ENCODE measurements around the gene PCDHGC4.

Gene PCDHGC4

DNA sequence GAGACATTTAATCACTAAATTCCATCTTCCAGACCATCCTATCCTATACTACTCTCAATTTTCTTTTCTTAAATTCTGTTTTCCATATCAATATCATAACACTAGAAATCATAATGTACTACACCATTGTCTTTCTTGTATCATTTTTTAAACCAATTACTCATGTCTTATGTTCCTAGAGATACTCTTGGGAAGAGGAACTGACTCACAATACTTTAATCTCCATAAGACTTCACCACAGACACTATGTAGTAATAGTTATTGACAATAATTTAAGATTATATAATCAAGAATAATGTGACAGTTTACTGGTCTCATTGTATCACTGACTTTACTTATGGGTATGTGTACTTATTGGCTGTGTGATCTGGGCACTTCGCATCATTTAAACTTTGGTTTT lies 47.9 kb downstream of the PCDHGC4 start:
- DNase-seq: no peak

DNA sequence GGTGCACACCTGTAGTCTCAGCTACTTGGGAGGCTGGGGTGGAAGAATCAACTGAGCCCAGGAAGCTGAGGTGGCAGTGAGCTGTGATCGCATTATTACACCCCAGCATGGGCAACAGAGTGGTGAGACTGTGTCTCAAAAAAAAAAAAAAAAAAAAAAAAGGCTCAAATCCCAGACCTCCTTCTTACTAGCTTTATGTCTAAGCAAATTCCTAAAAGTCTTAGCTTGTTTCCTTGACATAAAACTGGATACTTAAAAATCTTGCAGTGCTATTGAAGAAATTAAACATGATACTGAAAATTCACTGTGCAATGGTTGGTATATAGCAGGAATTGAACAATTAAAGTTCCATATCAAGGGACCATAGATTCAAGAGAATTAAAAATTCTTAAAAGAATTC lies 49.1 kb downstream of the PCDHGC4 start:
- no peak for DNase-seq

DNA sequence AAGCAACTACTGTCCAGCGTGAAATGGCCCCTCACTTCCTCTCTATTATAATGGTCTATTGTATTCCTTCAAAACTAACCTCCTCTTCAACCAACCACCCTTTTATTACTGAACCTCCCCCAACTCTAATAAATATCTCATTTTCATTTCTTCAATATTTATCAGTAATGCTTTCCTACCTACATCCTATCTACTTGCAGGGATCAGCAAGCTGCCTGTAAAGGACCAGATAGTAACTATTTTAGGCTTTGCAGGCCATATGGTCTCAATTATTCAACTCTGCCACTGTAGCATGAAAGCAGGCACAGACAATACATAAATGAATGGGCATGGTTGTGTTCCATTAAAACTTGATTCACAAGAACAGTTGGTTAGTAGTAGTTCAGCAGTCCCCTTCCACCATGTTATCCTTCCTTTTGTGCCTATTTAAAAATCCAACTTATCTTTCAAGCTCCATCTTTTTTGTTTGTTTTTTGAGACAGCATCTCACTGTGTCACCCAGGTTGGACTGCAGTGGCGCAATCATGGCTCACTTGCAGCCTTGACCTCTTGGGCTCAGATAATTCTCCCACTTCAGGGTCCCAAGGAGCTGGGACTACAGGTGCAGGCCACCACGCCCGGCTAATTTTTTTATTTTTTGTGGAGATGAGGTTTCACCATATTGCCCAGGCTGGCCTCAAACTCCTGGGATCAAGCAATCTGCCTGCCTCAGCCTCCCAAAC lies 49.8 kb downstream of the PCDHGC4 start:
- DNase-seq: no peak

Data from retina (tissue), 1 donor.